Measurements from ENCODE around the gene INTS7.
"Not testable (repeated sequence)": the region's sequence is repeated elsewhere in the genome, so short reads cannot be mapped to it uniquely, and the experiment has no call there.

The INTS7 gene

GRCh38 chr1:212037900-212038299, 2.5 kb upstream of the INTS7 start:
- Histone ChIP-seq H3K27ac (no peak overlapping the region), H3K4me3 (no peak overlapping the region)
- no peak for TF ChIP-seq CTCF (IDR thresholded peaks at IDR 0.05)
- DNase-seq (ENCODE audit: low spot score) = no peak

DNA sequence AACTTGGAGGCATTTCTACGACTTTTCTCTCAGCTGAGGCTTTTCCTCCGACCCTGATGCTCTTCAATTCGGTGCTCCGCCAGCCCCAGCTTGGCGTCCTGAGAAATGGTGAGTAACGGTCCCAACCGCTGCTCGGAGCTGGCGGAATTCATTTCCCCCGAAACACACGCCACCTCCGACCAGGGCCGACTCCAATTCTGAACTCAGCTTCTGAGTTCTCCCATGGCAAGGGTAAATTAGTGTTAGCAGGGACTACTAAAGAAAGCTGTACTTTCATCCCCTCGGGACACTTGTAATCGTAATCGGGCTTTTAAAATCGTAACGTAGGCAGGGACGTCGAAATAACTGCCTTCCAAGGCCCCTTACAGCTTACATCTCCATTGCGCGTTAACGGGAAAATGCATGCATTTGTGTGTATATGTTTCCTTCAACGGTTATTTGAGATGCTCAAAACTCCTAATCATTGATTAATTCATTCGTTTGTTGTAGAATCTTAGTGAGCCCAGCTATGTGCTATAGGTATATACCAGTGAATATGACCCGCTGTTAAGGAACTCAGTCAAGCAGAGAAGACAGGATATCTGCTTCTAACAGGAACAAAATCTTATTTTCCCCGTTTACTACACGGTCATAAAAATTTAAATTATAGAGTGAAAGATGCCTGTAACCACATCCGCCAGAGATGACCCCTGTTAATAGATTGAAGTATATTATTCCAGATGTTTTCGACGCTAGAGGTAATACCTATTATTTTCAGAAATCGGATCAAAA, 663 bp upstream of the INTS7 start:
- peak overlapping the region in 1 of 2 donors; percentile 91 for H3K27ac ChIP-seq

GRCh38 chr1:212034516-212035122, 738 bp downstream of the INTS7 start:
- TF ChIP-seq CTCF (IDR thresholded peaks at IDR 0.05) = no peak
- peak; percentile 68 for DNase-seq (ENCODE audit: low spot score)

More for the DNA sequence above, 663 bp upstream of the INTS7 start:
- DNase-seq (ENCODE audit: low spot score) = no peak
- no peak for TF ChIP-seq CTCF (IDR thresholded peaks at IDR 0.05)
- H3K4me3 ChIP-seq = peak overlapping the region; percentile 79

DNA sequence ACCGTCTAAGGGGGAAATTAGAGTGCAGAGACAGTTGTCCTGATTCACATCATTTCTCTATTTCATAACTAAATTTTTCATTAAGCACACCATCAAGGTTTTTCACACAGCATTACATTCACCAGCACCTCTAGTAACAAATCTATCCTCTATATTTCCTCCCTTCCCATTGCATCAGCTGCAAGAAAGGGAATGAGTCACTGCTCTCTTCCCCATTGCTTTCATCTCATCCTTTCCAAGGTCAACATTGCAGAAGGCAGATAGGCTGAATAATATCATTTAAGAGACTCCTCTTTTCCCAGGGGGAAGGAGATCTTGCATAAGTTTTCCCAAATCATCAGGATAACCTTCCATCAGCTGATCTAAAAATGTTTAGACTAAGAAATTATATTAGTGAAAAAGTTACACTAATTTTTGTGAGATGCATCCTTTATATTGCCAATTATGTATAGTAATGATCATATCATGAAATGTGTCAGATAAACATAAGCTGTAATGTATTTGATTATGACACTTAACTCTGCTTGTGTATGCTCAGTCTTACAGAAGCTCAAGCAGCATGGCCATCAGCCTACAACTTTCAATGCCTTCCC, 4.3 kb downstream of the INTS7 start:
- no peak for DNase-seq (ENCODE audit: low spot score)
- Histone ChIP-seq H3K4me3 (no peak overlapping the region), H3K27ac (no peak overlapping the region)
- TF ChIP-seq CTCF (IDR thresholded peaks at IDR 0.05) = no peak

More at GRCh38 chr1:212034516-212035122, 738 bp downstream of the INTS7 start:
- peak overlapping the region; percentile 79 for H3K4me3 ChIP-seq
- peak overlapping the region; percentile 72 to 91 for H3K27ac ChIP-seq

GRCh38 chr1:212027727-212028126, 7.6 kb downstream of the INTS7 start:
- DNase-seq (ENCODE audit: low spot score); H3K27ac ChIP-seq: not testable (repeated sequence)

DNA sequence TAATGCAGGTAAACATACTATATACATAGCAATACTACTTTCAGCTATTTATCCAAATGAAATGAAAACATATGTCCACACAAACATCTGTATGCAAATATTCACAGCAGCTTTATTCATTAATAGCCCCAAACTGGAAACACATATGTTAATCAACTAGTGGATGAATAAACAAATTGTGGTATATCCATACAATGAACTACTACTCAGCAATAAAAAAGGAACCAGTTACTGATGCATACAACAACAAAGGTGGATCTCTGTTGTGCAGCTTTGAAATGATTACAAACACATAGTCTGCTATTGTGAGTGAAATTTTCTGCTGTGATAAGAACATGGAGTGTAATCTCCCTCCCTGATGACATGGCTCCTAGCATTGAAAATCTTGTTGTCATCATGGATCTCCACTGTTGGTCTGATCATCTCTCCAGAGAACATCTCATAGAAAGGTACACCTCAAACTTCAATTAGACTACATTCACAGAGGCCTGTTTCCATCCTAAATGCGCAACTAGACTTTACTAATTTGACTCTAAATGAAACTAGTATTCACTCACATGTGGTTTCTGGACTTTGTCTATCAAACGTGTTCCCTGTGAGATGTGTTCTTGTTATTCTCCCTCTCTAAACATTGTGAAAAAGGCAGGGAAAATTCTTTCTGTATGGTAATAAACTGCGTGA, 10.7 kb downstream of the INTS7 start:
- no peak for TF ChIP-seq CTCF (IDR thresholded peaks at IDR 0.05)
- DNase-seq (ENCODE audit: low spot score) = no peak
- no peak overlapping the region for H3K27ac ChIP-seq

More at GRCh38 chr1:212027727-212028126, 7.6 kb downstream of the INTS7 start:
- not testable (repeated sequence) for H3K4me3 ChIP-seq

DNA sequence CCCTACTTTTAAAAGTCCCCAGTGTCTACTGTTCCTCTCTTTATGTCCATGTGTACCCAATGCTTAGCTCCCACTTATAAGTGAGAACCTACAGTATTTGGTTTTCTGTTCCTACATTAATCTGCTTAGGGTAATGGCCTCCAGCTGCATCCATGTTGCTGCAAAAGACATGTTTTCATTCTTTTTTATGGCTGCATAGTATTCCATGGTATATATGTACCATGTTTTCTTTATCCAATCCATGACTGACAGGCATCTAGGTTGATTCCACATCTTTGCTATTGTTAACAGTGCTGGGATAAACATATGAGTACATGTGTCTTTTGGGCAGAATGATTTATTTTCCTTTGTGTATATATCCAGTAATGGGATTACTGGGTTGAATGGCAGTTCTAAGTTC, 12.4 kb downstream of the INTS7 start:
- H3K27ac ChIP-seq; H3K4me3 ChIP-seq; DNase-seq (ENCODE audit: low spot score): not testable (repeated sequence)

More for the DNA sequence above, 10.7 kb downstream of the INTS7 start:
- no peak overlapping the region for H3K4me3 ChIP-seq

Data from coronary artery (tissue), 2 donors.